GM11168 (cell line): ENCODE data around the gene RAD21L1.

ENCODE experiments used
- in situ Hi-C: fragments of 300-500 bp; cut with MboI; formaldehyde crosslinking; loops from one replicate; pipeline ENCODE4 v1.12.0; 2022; ENCODE audit warnings: low sequenced_read_pairs; ENCODE audit not compliant: unreplicated experiment

RAD21L1 gene

DNA sequence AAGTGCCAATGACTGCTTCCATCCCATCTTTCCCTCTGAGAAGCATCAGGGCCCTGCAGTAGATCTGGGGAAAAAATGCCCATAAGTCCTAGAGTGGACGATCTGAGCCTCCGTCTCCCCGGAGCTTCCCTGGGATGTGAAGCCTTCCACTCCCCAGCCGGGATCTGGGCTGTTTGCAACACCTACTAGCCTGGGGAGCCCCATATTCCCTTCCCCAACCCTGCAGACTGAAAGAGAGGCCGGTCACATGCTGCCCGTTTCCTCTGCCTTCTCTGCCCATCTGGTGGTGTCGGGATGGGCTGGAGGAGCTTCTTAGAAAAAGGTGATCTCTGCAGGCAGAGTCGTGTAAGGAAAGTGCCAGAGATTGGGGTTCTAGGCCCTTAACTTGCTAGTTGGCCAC lies 41.3 kb downstream of the RAD21L1 start:
- in situ Hi-C loops, result no loop called here

DNA sequence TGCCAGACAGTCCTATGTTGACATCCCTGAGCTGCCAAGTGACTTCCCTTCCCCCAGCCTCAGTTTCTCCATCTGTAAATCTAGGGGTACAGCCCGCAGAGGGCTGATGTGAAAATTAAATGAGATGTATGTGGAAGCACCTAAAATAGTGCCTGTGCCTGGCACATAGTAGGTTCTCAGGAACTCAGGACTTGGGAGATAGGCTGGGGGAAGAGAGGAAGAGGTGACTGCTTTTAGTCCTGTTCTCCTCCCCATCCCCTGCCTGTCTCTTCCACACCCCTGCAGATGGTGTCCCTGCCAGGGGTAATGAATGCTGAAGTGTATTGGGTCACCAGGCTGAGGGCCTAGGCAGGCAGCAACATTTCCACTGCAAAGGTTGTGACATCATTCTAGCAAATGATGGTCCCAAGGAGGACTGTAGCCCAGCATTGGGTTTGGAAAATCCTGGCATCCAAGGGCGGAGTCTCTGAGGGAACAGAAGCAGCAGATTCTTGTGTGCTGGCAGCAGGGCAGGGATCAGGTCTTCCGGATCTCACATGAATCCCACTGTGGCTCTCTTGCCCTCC lies 42.0 kb downstream of the RAD21L1 start:
- in situ Hi-C loops, result no loop called here

DNA sequence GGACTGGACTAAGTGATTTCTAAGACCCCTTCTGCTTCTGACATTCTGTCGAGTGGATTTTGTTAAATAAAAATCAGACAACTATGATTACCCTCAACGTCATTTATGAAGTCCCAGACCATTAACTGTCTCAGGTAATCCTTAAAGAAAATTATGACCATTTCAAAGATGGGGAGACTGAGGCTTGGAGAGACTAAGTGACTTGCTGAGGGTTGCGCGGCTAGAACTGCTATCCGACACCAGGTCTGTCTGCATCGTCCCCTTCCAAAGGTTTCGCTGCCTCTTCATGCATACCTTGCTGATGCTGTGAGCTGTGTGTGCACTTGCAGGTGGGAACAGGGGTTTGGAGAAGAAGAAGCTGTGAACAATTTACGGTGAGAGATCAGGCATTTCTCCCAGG lies 43.4 kb downstream of the RAD21L1 start:
- in situ Hi-C loops, result no loop called here

DNA sequence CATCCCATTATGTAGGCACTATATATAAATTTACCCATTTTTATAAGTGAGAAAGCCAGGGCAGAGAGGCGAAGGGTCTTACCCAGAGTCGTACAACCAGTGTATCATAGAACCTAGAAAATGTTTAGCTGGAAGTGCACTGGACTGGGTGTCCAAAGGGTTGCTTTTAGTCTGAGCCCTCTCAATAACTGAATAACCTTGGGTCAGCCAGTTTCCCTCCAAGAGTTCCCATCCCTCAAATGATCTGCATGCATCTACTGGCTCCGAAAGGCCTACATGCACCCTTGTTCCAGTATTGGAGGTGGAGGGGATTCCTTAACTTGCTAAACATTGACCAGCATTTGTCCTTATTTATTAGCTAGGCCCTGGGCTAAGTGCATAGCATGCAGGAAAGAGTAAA lies 44.0 kb downstream of the RAD21L1 start:
- in situ Hi-C loops, result no loop called here

DNA sequence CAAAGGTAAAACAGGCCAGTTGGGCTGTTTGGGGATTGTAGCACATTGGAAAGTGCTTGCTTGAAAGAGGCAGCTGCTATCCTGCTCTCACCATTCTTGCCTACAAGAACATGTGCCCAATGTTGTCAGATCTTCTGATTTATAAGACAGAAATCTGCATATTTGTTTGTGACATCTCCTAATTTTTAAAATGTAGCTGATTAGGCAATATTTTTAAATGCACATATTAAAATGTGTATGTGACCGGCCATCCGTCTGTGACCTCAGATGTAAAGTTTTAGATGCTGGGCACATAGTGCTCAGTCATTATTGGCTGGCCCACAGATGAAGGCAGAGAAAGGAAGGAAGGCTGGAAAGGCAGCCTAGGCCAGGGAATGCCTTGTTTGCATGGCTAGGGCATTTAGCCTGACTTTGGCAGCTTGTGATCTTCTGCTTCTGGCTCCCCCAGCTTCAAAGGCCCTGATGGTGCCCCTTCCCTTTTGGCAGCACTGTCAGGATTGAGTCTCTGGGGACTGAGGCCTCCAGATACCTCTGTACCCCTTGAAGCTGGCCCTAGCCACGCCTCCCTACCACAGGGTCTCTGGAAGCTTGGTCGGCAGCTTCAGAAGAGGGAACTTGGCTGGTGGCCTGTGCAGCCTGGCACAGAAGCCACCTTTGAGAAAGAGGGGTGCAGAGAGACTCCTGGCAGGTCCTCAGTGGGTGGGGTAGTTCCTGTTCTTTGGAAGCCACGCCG lies 46.7 kb downstream of the RAD21L1 start:
- in situ Hi-C loops, result no loop called here

DNA sequence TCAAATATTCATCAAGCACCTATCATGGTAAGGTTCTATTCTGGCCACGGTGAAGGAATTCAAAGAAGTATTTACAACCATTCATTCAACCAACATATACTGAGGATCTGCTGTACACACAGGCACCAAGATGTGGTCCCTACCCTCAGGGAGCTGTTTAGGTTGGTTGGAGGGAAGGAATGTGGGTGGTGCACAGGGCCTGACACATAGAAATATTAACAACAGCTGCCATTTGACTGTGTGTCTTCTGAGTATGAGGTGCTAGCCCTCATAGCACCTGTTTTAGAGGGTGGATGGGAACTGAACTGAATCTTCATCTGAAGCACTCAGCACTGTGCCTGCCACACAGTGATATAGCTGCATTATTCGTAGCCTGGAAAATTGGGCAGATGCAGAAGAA lies 47.5 kb downstream of the RAD21L1 start:
- in situ Hi-C loops, result no loop called here

DNA sequence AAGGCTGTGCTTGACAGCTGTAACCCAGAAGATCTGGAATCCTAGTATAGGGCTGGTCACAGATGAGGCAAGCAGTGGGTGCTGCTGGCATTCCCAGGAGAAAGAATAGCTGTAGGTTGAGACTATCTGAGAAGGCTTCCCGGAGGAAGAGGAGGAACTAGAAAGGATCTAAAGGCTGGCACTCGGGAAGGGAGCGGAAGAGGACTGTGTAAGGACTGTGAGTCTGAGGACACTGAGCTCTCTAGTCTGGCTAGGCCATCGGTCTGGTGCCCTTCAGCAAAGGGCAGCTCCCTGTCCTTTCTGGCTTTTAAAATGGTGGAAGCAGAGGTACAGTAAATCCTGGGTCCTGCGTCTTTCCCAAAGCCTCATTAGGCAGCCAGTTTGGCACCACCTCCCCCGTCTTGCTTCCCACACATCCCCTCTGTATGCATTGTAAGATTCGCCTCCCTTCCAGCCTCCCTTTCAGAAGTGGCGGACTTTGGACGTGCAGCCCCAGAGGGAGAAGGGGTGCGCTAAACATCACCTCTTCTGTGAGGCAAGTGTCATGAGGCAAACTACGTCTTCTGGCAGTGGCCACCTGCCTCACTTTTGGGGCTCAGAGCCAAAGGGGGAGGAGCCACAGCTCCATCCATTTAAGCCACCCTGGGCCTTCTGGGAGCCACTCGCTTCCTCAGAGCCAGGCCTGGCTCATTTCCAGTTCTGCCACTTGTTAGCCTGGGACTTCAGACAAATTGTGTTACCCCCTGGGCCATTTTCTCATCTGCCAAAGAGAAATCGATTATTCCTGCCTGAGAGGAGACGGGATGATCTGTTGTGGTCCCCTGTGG lies 48.9 kb downstream of the RAD21L1 start:
- in situ Hi-C loops, result no loop called here

DNA sequence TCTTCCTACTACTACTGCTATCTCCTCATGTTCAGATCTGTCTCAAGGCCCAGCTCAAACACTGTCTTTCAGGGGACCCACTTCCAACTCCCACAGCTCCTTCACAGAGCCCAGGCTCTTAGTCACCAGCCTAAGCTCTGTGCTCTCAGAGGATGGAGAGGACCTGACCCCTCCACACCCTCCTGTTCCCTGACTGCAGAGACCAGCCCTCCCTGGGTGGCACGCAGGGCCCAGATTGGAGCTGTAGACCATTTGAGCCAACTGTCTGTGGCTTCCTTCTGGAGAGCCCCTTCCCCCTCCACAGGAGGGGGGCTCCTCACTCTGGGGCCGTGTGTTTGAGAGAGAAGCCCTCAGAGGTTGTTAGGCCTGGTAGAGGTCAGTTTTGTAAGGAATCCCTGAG lies 50.1 kb downstream of the RAD21L1 start:
- in situ Hi-C loops, result no loop called here

DNA sequence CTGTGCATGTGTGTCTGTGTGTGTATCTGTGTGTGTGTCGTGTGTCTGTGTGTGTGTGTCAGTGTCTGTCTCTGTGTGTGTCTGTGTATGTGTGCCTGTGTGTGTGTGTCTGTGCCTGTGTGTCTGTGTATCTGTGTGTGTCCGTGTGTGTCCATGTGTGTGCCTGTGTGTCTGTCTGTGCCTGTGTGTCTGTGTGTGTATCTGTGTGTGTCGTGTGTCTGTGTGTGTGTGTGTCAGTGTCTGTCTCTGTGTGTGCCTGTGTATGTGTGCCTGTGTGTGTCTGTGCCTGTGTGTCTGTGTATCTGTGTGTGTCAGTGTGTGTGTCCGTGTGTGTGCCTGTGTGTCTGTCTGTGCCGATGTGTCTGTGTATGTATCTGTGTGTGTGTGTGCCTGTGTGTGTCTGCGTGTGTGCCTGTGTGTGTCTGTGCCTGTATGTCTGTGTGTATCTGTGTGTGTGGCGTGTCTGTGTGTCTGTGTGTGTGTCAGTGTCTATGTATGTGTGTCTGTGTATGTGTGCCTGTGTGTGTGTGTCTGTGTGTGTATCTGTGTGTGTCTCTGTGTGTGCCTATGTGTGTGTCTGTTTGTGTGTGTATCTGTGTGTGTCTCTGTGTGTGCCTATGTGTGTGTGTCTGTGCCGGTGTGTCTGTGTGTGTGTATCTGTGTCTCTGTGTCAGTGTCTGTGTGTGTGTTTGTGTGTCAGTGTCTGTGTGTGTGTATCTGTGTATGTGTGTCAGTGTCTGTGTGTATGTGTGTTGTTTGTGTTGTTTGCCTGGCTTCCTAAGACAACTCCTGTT lies 51.9 kb downstream of the RAD21L1 start:
- in situ Hi-C loops, result no loop called here

DNA sequence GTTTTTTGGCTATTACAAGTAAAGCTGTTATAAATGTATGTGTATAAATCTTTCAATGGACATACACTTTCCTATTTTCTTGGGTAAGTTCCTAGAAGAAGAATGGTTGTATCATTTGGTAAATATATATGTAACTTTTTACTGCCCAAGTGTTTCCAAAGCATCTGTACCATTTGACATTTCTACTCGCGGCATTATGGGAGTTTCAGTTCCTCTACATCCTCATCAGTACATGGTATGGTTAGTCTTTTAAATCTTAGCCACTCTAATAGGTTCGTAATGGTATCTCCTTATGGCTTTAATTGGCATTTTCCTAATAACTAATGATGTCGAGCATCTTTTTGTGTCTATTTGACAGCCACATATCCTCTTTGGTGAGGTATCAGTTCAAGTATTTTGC lies 53.1 kb downstream of the RAD21L1 start:
- in situ Hi-C loops, result no loop called here

DNA sequence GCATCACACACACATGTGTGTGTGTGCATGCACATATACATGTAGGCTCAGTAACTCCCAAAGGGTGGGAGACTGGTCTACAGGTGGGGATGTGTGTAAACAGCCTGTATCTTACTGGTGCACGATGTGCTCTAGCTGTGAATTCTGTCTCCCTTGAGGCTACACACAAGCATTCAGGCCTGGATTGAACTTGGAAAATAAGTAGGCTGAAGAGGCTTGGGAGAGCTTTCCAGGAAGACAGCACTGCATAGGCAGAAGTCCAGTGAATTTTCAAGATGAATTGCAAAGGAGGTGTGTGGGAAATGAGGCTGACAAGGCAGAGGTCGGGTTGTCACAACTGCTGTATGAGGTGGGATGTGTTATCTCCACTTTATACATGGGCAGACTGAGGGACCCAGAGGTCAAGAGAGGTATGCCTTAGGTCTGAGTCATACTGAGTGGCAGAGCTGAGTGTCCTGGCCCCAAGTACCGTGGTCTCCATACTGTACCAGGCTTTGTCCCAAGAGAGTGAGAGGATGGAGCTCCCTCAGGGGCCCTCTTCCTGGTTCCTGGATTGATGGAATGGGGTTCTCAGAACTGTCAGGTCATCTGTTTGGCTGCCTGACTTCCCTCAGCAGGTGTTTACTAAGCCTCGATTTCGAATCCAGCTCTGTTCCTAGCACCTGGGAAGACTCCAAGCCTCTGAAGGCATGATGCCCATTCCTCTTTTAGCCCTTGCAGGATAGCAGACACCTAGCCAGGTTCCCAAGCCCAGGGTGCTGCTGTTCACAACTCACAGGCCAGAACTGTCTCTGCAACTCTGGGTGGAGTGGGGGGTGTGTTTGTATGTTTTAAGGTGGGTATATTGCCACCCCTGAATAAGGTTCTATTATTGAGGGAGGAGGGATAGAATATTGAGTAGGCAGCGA lies 54.6 kb downstream of the RAD21L1 start:
- in situ Hi-C loops, result no loop called here

DNA sequence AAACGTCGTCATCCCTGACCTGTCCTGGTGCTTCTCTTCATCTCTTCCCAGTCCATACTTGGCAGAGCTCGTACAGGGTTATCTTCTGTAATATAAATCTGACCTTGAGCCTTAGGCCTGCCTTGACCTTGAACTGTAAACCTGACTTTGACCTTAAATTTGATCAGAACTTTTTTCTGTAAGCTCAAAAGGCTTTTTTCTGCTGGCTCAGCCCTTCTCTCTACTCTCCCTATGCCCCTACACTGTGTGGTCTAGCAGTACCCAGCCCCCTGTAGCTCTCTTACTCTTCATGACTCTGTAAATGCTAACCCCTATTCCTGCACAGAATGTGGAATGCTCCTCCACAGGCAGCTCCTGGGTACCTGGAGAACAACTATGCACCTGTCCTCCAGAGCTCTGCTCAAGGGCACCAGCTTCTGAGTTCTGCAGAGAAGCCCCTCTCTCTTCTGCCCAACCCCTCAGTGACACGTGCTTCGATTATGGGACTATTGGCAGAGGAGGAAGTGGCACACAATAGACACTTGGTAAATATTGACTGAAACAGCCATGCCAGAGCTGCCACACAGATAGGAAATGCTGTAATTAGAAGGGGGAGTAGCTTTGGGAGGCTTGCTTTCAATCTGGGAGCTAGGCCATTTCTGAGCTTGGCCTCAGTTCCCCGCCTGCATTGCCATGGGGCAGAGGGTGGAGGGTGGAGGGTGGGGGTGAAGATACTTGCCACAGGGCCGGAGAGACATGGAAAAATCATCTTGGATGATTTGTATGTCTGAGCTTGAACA lies 55.6 kb downstream of the RAD21L1 start:
- in situ Hi-C loops, result no loop called here

DNA sequence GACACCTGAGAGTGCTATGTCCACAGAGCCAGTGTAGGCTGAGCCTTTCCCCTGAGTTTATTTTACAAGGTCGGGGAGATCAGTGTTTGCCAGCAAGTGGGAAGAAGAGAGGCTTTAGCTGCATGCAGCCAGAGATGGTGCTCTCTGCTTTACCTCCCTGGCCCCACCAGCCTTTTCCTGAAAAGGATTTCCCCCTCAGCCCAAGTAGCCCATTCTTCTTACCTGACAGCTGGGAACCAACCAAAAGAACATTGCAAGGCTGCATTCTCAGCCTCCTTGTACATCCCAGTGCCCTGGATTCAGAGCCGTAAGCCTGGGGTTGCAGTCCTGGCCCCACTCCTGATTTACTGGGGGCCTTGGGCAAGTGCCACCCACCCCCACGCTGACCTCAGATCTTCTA lies 57.1 kb downstream of the RAD21L1 start:
- in situ Hi-C loops, result no loop called here

DNA sequence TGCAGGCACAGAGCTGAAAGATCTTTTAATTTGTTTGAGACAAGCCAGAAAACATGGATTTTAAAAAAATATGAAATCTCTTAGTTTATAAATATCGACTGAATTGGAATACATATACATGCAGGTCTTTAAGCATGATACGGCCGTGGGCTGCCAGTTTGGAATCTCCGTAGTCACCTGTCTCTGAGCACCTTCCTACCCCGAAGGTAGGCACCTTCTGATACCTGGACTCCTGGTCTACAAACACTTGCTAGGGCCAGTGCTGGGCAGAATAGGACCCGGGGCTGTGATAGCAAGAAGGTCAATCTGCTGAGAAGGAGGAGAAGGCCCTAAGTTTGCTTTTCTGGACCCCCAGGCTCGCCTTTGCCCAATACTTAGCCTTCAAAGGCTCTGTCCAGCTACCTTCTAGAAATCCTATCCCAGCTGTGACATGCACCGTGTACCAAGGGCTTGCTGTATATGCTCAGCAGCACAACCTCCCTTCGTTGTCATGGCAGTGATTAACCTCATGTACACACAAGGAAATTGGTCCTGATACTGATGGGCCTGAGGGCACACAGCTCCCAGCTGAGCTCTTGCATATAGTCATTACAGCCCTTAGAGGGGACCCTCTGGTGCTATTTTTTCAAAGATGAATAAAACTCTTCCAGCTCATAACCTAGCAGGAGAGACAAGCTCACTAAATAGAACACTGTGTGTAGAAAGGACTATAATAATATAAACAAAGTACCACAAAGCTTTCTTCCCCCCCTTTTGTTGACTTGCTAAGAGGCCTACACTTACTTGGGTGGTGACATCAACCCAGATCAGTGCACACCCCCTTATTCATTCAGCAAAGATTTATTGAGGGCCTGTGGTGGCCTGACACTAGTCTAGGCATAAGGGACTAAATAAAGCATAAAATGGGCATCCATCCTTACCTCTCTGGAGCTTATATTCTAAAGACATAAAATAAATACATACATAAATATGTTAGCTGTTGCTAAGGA lies 58.0 kb downstream of the RAD21L1 start:
- in situ Hi-C loops, result no loop called here

DNA sequence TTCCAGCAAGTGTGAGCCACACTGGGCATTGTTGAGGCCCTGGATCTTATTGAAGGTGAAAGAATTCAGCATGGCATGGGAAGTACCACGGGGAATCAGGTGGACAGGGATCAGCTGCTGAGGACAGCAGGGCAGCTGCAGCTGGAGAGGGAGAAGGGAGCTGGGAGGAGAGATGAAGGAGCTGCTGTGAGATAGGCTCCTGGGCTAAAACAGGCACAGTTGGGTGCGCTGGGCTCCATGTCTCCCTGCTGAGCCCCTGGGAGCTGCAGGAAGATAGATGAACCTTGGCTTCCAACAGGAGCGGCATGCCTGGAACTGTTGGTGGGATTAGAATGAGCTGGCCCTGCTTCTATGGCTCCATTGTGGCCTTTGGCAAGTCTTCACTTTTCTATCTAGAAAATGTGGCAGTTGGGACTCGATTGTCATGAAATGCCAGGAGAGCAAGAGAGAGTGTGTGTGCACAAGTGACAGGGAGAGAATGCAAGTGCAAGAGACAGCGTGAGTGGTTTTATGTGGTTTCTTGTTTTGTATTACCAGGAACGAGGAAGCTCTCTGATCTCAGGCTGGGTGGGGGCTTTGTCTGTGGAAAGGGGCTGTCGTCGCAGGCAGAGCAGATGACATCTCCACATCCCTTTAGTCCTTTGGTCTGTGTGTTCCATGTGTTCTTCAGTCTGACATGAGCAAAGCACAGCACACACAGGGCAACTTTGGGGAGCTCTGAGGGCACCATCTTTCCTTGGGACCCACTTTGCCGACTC lies 60.6 kb downstream of the RAD21L1 start:
- in situ Hi-C loops, result no loop called here

DNA sequence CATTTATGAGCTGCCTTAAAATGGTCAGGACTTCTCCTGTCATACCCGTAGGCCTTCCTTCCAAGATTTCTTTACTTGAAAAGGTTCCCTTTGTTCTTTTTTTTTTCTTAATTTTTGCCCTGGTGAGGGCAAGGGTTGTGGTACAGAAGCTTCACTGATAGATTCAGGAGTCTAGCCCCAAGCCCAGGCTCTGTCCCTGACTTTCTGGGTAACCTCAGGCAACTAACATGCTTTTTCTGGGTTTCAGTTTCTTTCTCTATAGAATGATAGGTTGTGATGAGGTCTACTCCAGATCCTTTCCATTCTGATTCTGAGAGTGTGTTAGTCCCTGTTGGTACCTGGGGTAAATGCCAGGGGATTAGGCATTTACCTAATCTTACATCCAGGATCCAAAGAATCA lies 61.5 kb downstream of the RAD21L1 start:
- in situ Hi-C loops, result no loop called here
